NB4 (cell line): ENCODE results near the gene MAST4.

Experiments used
- POLR2A ChIP-seq: IDR thresholded peaks from 2 replicates; pipeline ENCODE4 v1.6.1; 2011; ENCODE audit warnings: mild to moderate bottlenecking; ENCODE audit not compliant: insufficient read length; ENCODE audit errors: extremely low read depth
- TF ChIP-seq, protein P1 (sequence below): IDR thresholded peaks from one replicate; pipeline ENCODE4 v1.5.1; 2012; ENCODE audit warnings: low read depth, low read length
- TF ChIP-seq, protein P2 (sequence below): IDR thresholded peaks from 2 replicates; pipeline ENCODE4 v1.6.1; 2011; ENCODE audit warnings: low read depth, low read length

DNA sequence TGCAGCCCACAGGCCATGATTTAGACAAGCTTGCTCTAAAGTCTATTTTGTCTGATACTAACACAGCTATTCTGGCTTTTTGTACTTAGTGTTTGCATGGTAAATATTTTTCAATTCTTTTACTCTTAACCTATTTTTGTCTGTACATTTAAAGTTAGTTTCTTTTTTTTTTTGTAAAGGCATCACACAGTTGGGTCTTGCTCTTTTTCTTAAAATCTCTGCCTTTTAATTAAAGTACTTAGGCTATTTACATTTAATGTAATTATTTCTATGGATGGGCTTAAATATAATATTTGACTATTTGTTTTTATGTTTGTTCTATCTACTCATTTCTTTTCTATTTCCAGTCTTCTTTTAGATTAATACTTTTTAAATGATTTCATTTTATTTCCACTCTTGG, 49.7 kb upstream of the MAST4 start:
- TF ChIP-seq, protein P1, sequence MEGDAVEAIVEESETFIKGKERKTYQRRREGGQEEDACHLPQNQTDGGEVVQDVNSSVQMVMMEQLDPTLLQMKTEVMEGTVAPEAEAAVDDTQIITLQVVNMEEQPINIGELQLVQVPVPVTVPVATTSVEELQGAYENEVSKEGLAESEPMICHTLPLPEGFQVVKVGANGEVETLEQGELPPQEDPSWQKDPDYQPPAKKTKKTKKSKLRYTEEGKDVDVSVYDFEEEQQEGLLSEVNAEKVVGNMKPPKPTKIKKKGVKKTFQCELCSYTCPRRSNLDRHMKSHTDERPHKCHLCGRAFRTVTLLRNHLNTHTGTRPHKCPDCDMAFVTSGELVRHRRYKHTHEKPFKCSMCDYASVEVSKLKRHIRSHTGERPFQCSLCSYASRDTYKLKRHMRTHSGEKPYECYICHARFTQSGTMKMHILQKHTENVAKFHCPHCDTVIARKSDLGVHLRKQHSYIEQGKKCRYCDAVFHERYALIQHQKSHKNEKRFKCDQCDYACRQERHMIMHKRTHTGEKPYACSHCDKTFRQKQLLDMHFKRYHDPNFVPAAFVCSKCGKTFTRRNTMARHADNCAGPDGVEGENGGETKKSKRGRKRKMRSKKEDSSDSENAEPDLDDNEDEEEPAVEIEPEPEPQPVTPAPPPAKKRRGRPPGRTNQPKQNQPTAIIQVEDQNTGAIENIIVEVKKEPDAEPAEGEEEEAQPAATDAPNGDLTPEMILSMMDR, result no peak
- no peak for TF ChIP-seq POLR2A
- TF ChIP-seq, protein P2, sequence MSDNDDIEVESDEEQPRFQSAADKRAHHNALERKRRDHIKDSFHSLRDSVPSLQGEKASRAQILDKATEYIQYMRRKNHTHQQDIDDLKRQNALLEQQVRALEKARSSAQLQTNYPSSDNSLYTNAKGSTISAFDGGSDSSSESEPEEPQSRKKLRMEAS, result no peak
